Occipital lobe (tissue), 2 donors: ENCODE results near the gene U2AF2. TPM values are rescaled to one million over a fixed set of nuclear protein-coding genes. Genes with fewer than 3 reads are reported as not detected.

Experiments used
- DNase-seq: peaks from one replicate; lab custom pipeline; 2025; lab: John Stamatoyannopoulos, UW
- total RNA-seq: library from RNA; depleted of rRNA; stranded (reverse); fragments of >200 nt; gene quantifications from one replicate; pipeline ENCODE4 v1.2.3, GENCODE V29; 2014

Gene U2AF2
- total RNA-seq, 1 donor from 2014 or later, result 65.8 TPM

DNA sequence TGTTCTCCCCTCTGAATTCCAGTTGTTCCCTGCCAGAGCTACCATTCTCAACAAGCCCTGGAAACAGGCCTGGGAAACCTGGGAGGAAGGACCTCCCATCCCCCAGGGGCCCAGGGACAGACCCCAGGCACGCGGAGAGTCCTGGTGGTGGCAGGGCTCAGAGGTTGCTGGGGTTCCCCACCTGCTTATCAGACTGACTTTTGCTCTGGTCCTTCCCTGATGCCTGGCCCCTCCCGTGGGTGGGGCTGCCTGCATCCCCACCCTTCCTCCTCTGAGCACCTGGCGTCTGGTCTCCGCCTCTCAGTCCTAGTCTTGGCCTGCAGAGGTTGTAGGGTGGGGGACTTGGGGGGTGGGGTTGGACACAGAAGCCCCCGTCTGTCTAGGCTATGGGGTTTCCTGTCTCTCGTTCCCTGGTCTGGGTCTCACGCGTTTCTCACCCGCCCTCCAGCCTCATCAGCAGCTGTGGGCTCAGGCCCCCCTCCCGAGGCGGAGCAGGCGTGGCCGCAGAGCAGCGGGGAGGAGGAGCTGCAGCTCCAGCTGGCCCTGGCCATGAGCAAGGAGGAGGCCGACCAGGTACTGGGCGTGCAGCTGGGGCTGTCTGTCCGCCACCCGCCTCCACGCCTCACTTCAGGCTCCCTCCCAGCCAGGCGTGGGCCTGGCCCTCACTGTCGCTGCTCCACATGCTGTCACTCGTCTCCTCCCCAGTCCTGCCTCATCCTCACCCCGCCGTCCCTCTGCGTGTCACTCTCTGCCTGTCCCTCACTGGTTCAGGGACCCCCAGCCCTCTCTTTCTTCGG is 33.8 kb downstream of the U2AF2 start:
- DNase-seq, result peak; percentile 40

DNA sequence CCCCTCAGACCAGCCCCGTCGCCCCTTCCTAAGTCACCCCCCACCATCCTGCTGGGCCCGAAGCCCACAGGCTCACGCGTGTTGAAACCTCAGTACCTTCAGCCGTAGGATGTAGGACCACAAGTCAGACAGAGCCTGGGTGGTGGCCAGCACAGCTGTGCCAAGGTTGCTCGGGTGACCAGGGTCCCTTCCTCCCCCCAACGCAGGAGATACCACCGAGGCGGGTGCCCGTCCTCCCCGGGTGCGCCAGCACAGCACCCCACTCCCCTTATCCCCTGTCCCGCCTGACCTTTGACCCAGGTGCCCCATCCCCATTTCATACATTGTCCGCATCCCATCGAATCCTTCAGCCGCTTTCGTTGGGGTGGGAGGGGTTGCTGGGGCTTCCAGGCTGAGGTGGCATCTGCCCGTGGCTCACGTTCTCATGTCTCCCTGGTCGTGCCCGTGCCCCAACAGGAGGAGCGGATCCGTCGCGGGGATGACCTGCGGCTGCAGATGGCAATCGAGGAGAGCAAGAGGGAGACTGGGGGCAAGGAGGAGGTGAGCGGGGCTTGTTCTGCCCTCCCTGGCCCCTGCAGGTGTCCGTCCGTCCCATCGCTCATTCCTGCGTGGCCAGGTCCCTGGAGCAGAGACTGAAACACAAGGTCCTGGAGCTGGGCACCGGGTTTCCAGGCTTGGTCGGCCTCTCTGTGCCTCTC is 34.7 kb downstream of the U2AF2 start:
- DNase-seq, result no peak

DNA sequence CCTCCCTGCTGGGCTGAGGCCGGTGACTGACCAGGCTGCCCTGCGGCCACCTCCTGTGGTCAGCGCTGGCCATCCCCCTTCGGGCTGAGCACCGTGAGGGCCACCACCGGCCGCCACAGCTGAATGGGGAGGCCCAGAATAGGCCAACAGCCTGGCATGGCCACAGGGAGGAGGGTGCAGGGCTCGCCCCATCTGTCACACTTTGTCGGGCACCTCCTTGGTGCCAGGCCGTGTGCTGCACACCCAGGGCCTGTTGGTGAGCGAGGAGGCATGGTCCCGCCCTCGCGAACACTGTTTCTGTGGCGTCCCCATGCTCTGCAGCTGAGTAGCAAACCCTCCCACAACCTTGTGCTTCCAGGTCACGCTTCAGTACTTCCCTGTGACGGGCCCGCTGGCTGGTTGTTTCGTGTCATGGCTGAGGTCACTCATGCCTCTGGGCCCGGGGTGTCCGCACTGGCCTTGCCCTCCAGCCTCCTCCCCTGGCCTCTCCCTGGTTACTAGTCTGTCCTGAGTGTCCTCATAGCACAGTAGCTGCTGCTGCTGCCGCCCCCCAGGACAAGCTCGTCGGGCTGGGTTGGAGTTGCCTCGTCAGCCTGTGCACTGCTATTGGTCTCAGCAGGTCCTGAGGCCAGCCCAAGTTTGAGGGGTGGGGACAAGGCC is 35.4 kb downstream of the U2AF2 start:
- DNase-seq, result no peak

DNA sequence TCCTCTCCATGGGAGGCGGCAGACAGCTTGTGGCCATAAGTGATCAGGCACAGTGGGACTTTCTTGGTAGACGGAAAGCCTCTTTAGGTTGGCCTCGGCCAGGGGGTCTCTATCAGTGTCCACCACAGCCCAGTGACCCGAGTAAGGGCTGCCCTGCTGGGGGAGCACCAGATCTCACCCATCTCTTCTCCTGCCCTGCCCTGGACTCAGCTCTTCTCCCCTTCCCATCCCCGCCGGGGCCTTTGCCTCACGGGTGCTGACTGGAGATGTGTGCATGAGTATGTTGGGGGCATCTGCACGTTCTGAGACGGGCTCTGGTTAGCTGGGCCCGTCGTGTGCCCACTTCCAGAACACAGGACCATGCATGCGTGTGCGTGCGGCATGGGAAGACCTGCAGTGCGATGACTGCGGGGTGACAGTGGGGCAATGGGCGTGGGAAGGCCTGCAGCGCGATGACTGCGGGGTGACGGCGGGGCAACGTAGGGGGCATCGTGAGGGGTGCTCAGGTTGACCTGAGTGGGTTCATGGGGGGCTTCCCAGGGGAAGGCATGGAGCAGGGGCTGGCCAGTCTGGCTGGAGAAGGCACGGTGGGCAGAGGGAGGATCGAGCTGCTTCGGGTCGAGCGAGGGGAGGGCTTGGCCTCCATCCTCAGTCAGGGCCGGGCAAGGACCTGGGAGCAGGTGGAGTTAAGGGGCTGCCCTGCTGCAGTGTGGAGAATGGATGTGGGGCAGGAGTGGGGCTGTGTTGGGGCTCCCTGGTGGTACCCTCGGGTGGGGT is 36.1 kb downstream of the U2AF2 start:
- no peak for DNase-seq

DNA sequence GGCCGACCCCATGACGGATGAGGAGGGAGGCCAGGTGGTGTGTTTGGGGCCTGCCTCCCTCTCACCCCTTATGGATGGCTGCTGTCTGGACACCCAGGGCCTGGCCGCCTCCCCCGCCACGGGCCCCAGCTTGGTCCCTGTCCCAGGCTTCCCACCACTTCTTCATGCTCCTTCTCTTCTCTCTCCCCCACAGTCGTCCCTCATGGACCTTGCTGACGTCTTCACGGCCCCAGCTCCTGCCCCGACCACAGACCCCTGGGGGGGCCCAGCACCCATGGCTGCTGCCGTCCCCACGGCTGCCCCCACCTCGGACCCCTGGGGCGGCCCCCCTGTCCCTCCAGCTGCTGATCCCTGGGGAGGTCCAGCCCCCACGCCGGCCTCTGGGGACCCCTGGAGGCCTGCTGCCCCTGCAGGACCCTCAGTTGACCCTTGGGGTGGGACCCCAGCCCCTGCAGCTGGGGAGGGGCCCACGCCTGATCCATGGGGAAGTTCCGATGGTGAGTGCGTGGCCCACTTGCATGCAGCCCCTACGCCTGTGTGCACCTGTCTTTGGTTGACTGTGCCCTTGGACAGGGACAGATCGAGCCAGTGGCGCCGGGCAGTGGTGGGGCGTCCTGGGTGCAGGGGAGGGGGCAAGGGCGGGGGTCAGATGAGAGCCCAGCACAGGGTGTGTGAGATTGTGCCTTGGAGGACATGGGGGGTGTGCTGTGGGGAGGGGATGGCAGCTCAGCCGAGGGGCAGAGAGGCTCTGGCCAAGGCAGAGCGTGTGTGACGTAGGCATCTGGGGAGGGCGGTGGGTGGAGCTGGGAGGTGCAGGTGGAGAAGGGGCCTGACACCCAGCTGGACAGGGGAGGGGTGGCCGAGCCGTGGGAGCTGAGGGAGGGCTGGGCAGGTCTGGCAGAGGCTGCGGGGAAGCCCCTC is 37.0 kb downstream of the U2AF2 start:
- DNase-seq, result no peak

DNA sequence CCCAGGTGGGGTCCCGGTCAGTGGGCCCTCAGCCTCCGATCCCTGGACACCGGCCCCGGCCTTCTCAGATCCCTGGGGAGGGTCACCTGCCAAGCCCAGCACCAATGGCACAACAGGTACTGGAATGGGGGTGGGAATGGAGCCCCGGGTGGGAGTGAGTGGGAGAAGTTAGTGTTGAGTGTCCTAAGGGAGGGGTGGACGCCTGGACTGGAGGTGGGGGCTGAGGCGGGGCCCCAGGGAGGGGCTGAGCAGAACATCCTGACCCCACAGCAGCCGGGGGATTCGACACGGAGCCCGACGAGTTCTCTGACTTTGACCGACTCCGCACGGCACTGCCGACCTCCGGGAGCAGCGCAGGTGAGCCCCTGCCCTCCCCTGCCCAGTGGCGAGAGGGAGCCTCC is 37.8 kb downstream of the U2AF2 start:
- no peak for DNase-seq

DNA sequence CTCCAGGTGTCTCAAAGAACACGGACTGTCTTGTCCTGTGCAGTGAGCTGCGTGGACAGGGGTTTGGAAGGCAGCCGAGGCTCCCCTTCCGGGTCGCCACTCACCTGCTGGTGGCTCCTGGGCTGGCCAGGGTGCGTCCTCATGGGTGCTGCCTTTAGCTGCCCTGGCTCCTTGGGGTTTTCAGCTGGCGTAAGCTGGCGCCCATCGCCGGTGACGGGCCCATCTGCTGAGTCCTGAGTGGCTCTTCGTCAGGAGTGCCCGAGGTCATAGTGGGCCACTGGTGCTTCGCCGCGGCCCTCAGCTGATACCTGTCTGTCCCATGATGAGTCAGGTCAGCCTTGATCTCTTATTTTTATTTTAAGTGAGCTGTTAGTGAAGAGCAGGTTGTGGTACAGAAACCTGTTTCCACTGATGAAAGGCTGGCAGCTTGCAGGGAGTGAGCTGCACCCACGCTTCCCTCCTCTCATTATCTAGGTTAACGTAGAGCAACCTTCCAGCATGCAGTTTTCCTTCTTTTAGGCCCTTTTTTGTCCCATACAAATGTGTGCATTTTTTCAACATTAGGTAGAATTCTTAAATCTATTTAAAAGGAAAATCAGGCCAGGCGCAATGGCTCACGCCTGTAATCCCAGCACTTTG is 38.6 kb downstream of the U2AF2 start:
- no peak for DNase-seq

DNA sequence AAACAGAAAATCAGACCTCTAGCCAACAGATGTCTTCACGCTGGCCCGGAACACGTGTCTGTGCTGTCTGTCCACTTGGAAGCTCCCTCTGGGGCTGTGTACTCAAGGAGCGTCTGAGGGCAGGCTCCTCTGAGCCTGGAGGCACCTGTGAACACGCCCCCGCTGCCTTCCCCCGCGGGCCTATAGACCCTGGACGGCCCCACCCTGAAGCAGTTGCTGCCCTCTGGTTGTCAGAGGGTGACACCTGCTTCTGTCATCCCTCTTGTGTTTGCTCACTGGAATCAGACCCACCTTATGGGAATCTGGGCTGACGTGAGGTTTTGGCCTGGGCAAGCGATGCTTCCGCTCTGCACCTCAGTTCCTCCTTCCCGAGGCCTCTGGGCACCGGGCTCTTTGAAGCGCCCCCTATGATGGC is 39.4 kb downstream of the U2AF2 start:
- no peak for DNase-seq

DNA sequence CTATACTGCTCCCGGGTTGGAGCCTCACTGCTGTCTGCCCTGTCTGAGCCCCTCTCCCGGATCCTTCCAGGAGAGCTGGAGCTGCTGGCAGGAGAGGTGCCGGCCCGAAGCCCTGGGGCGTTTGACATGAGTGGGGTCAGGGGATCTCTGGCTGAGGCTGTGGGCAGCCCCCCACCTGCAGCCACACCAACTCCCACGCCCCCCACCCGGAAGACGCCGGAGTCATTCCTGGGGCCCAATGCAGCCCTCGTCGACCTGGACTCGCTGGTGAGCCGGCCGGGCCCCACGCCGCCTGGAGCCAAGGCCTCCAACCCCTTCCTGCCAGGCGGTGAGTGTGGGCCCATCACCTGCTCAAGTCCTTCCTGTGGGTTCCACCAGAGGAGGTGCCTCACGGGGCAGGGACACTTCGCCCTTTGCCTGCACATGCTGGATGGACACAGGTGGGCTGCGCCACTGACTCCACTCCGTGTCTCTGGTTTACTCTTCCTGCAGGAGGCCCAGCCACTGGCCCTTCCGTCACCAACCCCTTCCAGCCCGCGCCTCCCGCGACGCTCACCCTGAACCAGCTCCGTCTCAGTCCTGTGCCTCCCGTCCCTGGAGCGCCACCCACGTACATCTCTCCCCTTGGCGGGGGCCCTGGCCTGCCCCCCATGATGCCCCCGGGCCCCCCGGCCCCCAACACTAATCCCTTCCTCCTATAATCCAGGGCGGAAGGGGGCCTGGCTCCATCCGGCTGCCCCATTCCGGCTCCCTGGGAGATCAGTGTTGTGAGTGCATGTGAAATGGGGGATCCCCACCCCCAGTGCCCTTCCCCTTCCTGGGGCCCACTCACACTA is 40.0 kb downstream of the U2AF2 start:
- no peak for DNase-seq

DNA sequence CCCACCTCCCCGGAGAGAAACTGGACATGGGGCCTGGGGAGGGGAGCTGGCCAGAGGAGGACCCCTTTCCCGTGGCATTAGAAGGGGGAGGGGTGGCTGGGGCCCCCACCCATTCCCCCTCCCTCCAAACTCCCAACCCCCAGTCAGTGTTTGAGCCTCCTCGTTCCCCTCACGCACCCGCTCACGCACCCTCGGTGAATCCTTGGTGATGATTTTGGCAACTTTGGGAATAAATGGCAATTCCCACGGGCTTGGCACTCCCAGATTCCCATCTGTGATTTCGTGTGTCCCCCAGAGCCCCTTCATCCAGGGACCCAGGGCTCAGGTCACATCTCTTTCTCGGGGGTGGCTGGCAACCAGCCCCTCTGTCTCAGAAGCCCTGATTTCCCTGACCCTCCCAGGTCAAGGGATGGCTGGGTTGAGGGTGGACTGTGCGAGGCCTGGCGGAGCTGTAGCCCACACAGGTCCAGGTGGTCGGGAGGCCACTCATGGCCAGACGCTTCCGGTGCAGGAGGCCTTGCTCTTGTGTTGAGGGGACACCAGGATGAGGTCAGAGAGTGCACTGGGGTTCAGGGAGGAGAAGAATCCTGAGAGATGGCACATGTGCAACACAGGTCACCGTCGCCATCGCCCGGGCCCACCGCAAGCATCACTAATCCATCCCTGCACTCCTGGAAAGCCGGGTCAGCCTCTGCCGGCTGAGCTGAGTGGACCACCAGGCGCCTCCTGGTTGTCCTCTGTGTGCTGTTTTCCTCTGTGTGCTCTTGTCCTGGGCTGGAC is 40.9 kb downstream of the U2AF2 start:
- DNase-seq, result no peak

DNA sequence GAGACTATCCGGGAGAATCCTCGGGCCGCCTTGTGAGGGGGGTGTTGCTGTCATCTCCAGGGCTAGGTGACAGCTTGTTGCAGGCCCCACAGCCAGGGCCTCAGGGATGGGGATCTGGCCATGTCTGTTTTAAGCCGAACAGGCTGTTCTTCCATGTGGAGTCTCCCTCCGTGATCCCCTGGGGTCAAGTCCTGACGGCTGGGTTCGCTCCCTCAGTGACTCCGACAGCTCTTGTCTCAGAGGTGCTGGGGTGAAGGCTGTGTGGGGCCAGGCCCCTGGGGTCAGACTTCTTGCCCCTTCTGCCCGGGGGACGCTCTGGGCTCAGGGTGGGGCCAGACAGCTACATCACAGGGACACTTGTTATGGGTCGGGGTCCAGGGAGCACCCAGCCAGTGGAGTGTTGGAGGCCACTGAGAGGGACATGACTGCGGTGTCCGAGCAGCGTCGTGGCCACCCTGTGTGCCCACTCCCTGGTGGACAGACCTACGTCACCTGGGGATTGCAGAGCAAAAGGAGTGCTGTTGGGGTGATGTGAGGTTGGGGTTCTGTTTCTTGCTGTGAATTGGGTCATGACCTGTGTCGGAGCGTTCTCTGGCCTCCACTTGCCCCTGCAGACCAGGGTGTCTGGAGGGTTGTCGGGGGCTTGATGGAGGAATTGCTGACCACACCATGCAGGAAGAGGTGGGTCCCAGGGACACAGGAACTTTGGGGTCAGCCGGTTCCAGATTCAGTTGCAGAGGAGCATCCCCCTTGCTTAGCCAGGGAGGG is 41.6 kb downstream of the U2AF2 start:
- no peak for DNase-seq

DNA sequence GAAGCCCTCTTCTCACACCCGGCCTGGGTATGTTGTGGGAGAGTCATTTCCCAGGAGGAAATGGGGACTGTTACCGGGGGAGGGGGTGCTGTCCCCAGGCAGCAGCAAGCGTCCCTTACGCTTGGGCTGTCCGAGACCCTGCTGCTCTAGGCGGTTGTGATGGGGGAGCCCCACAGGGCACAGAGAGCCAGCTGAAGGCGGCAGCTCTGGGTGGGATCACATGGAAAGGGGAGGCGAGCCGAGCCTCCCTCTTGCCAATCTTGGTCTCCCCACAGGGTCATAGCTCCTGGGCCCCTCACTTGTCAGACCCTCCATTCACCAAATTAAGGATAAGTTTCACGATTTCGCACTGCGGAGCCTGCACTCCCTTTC is 42.2 kb downstream of the U2AF2 start:
- no peak for DNase-seq

DNA sequence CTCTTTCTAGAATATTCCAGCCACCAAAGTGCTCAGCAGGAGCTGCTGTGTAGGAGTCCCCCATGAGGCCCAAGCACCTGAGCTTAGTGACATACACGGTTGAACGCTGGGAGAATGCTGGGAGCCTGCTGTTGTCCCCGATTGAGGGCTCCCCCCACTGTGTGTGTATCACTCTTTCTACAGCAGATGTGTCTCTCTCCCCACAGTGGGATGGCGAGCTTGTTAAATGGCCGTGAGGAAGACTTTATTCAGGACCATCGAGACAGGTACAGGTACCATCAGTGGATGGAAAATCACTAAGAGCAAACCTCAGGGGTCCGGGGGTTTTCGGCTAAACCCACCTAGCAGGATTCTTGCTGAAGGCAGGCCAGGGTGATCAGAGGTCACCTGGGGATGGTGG is 42.9 kb downstream of the U2AF2 start:
- no peak for DNase-seq

DNA sequence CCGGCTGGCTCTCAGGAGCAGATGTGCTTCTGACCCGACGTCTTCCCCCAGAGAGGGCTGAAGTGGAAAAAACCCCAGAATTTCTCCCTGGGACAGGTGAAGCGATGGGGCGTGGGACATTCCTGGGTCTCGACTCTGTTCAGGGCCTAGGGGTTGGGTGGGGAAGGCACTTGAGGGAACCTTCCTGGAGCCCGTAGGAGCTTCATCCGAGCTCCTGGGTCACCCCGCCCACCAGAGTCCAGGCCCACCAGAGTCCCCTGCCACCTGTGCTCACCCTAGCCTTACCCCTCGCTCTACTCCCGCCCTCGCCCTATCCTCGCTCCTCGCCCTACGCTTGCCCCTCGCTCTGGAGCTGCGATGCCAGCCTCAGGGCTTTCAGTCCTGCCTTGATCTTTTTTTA is 43.4 kb downstream of the U2AF2 start:
- DNase-seq, result no peak

DNA sequence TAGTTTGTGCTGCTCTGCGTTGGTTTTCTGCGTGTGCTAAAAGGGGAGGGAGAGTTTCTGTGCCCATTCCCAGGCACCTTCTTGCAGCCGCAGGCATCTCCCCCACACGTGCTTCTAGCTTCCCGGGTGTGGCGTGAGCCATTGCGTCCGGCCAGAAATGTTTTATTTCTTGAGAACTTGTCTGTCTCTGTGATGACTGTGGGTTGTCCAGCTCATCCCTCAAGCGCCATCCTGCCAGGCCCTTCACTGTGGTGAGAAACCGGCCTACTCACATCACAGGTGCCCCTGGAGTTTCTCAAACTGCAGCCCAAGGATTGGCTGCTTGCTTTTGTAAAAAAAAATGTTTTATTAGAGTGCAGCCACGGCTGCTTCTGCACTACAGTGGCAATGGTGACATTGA is 44.4 kb downstream of the U2AF2 start:
- DNase-seq, result no peak

DNA sequence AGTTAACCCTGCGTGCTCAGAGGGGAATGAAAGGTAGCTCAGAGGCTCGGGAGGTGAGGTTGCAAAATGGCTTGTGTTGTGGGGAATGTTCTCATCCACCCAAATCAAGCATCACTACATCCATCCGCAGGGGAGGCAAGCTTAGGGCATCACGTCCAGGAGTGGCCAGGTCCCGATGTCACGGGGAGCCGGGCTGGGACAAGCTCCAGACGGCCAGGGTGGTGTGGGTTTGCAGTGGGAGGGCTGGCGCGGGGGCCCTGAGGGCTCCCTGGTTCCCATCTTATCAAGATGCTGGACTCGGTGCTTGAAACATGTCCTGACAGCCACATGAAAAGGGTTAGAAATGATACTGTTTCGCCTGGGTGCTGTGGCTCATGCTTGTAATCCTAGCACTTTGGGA is 46.0 kb downstream of the U2AF2 start:
- DNase-seq, result no peak

DNA sequence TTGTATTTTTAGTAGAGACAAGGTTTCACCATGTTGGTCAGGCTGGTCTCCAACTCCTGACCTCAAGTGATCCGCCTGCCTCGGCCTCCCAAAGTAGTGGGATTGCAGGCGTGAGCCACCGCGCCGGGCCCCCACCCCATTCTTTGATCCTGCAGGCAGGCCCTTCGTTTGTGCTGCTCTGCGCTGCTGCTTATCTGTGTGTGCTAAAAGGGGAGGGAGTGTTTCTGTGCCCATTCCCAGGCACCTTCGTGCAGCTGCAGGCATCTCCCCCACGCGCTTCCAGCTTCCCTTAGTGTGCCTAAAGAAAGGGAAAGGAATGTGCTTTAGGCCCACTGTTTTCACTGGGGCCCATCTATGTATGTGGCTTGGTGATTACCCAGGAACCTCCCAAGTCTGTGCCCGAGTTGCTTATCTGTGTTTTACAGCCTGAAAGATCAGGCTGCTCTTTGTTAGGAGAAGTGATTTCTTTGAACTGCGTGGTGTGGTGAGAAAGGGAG is 47.3 kb downstream of the U2AF2 start:
- DNase-seq, result no peak

DNA sequence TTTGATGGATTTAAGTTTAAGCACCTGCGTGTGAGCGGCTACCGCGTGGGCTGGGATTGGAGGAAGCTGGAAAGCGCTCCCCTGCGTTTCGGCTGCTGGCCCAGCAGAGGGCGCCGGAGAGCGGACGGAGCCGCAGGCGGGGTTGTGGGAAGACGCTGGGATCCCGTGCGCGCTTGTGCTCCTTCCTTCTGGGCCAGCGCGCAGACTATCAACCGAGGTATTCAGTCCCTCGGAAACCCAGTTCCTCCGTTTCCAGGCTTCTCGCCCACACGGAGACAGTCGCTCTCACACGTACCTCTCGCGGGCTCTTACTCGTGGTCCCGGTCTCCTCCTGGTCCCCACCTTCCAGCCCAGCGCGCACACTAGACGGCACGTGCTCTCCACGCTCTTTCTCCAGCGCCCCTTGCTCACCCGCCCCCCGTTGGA is 49.0 kb downstream of the U2AF2 start:
- DNase-seq, result no peak
